GM19238 (cell line): ENCODE data around the gene FXR2.

Experiments used
- DNase-seq: peaks from one replicate; pipeline ENCODE4 v3.0.0; 2011; ENCODE audit warnings: low spot score; ENCODE audit not compliant: insufficient read length

Gene FXR2

DNA sequence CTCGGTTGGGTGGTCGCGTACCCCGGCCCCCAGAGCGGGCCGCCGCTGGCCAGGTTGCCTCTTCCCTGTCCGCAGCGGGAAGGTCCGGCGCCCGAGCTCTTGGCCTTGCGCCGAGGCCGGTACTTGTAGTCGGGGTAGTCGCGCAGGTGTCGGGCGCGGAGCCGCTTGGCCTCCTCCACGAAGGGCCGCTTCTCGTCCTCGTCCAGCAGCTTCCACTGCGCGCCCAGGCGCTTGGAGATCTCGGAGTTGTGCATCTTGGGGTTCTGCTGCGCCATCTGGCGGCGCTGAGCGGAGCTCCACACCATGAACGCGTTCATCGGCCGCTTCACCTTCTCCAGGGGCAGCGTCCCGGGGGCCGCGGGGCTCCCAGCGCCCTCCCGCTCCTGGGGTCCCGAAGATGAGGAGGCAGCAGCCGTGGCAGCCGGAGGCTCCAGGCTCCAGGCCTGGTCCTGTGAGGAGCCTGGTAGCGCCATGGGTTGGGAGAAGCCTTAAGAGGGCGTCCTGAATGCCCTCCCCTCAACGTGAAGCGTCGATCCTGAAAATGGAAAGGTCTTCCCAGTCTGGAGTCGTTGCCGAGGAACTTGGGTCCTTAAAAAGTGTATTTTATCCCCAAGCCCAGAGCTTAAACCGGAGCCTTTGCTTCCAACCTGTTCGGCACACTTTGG is 25.4 kb downstream of the FXR2 start:
- peak; percentile 72 for DNase-seq

DNA sequence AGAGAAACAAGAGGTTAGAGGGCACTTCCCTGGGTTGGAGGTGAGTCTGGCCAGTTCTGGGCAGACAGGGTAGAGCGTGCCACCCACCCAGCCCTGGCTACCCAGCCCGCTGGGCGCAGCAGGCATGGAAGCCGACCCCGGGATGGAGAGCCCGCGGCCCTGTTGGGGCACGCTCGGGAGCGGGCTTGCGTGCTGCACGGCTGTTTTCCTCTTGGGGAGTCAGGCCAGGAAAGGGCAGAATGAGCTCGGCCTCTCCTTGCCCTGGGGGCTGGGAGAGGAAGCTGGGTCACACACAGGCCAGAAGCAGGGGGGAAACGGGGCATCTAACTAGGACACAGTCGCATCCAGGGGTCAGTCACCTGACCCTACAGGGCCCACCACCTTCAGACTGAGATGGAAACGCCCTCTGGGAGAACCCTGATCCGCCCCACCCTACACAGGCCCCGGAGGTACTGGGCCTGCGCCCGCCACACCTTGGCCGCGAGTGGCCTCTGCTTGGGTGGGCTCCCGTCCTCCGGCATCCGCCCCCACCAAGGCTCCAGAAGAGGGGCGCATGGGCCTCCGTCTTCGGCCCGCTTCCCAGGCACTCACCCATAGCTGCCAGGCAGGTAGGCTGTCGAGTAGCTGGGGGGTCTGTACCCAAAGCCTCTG is 26.0 kb downstream of the FXR2 start:
- DNase-seq = no peak

DNA sequence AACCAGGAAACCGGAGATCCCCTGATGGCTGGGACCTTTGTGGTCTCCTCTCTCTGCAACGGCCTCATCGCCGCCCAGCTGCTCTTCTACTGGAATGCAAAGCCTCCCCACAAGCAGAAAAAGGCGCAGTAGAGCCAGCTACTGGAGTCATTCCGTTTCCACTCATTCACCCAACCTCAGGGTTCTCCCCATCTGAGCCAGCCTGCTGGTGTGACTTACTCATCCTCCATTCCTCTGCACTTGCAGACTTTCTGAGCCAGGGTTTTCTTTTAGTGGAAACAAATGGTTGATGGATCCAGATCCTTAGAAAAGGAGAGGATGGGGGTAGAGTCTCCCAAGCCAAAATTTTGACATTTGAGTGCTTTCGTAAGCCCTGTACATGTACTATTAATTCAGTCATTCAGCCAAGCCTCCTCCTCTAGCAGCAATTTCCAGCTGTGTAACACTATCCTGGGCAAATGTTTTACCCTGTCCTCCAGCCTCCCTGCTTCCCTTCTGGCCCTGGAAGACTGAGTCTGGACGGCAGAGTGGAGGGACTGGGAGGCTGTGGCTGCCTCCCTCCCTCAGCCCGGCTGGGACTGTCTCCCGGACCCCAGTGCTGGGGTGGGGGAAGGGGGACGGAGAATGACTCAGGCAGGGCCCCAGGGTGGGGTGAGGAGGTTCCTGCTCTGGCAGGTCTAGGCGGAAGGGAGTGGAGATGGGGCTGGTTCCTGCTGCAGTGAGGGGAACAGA is 27.1 kb downstream of the FXR2 start:
- no peak for DNase-seq

DNA sequence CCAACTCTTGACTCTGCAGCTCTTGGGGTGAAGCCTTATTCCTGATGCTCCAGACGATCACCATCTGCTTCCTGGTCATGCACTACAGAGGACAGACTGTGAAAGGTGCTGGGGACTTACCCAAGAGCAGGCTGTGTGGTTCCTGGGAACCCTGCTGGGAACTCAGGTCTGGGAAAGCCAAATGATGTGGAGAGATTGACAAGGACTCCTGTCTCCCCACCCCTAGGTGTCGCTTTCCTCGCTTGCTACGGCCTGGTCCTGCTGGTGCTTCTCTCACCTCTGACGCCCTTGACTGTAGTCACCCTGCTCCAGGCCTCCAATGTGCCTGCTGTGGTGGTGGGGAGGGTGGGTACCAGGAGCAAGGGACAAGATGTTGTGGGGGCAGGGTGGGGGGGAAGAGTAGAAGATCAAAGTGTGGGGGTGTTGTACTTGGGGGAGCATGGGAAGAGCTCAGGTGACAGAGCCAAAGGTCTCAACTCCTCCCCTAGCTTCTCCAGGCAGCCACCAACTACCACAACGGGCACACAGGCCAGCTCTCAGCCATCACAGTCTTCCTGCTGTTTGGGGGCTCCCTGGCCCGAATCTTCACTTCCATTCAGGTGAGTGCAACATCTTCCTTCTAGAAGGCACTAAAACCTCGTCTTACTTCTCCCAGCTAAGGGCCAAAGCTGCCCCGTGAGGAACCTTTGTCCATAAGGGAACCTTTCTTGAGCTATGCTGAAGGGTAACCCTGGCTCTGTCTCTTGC is 27.9 kb downstream of the FXR2 start:
- DNase-seq = no peak

DNA sequence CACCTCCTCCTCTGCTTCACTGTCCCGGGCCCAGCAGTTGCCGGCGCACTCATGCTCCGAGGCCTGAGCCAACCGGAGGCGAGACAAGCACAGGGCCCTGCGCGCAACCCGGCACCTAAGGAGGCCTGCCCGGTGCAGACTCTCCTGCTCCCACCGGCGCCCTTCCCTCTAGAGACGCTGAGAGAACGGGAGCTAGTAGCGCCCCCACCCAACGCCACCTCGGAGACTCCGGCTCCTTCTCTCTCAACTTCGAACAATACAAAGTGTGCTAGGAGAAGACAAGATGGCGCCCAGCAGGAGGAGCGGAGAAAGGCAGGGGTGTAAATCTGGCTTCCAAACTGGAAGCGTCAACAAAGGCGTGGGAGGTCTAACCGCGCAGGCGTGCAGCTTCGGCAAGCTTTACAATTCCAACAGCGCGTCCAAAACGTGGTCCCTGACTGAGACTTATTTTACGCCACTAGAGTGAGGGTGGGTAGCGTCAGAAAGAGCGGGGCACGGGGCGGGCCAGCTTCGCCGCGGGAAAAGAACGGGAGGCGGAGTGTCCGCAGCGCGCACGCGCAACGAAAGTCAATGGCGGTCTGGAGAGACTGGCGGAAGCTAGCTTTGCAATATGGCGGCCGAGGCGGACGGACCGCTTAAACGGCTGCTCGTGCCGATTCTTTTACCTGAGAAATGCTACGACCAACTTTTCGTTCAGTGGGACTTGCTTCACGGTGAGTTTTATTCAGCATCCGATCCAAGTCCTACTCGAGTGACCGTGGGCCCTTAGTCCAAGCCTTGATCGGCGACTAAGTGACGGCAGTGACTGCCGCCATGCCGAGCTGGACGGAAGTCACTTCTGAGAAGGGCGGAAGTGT is 31.2 kb downstream of the FXR2 start, which contains the start of gene MPDU1:
Gene MPDU1, plus strand, starts transcription at position 600 of the 857 bp plus-strand sequence. Its CDS starts 11 bp downstream, at position 611.
- peak; percentile 85 for DNase-seq

DNA sequence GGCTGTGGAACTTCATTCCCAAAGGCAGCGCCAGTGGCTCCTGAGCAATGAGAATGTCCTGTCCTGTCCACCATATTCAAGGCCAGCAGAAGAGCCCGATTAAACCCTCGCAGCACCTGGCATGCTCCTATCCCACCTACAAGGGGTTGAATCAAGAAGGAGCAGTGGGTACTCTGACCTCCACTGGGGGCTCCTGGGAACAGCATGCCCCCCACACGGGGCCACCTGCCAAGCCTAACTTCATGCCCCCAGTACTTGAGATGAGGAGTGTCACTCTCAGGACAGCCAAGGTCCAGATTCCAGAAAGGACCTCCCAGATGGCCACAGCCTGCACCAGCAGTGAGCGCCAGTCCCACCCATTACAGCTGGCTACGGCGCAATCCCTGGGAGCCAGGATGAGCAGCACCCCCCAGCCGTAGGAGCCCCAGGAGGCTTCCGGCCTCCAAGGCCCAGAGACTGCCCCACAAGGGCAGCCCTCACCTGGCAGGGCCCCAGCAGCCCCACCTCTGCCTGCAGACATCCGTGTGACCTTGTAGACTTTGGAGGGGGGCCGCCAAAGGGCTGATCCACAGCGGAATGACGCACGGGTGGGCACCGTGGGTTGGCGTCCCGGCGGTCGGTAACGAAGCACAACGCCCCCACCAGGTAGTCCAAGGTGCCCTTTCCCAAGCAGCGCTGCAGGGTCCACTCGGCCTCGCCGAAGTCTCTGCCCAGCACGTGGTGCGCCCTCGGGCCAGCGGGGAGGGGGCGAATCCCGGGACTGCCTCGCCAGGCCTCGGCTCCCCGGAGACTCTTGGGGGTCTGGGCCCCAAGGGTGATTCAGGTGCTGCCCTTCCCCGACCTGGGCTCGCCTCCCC is 32.1 kb downstream of the FXR2 start:
- DNase-seq = no peak

DNA sequence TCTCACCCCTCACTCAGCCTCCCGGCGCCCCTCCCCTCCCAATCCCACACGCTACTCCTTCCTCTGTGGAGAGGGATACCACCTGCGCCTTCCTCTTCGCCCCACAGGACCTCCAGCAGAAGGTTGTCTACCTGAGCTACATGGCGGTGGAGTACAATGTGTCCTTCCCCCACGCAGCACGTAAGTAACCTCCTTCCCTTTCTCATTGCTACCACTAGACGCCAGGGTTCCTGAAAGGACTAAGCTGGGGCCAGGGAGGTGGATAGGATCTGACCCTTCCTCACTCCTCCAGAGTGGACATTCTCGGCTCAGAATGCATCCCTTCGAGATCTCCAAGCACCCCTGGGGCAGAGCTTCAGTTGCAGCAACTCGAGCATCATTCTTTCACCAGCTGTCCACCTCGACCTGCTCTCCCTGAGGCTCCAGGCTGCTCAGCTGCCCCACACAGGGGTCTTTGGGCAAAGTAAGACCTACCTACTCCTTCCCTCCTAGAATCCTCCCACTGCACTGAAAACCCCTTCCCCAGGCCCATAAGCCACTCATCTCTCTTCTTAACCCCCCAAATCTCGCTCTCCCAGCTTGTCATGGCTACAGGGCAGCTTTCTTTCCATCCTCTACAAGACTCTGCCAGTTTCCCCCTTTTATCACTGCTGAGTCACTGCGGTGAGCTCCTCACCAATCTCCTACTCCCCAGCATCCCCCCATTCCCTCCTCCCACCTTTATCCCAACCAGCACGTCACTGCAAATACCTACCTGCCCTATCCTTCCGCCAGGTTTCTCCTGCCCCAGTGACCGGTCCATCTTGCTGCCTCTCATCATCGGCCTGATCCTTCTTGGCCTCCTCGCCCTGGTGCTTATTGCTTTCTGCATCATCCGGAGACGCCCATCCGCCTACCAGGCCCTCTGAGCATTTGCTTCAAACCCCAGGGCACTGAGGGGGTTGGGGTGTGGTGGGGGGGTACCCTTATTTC is 33.8 kb downstream of the FXR2 start:
- no peak for DNase-seq

DNA sequence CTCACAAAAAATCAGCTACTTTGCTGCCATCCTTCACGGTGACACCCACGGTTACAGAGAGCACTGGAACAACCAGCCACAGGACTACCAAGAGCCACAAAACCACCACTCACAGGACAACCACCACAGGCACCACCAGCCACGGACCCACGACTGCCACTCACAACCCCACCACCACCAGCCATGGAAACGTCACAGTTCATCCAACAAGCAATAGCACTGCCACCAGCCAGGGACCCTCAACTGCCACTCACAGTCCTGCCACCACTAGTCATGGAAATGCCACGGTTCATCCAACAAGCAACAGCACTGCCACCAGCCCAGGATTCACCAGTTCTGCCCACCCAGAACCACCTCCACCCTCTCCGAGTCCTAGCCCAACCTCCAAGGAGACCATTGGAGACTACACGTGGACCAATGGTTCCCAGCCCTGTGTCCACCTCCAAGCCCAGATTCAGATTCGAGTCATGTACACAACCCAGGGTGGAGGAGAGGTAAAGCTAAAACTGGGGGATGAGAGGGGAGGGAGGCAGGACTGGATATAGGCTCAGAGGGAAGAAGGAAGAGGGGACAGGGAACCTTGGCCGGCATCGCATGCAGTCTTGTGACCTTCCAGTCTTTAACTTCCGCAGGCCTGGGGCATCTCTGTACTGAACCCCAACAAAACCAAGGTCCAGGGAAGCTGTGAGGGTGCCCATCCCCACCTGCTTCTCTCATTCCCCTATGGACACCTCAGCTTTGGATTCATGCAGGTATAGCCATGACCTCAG is 34.7 kb downstream of the FXR2 start:
- no peak for DNase-seq

DNA sequence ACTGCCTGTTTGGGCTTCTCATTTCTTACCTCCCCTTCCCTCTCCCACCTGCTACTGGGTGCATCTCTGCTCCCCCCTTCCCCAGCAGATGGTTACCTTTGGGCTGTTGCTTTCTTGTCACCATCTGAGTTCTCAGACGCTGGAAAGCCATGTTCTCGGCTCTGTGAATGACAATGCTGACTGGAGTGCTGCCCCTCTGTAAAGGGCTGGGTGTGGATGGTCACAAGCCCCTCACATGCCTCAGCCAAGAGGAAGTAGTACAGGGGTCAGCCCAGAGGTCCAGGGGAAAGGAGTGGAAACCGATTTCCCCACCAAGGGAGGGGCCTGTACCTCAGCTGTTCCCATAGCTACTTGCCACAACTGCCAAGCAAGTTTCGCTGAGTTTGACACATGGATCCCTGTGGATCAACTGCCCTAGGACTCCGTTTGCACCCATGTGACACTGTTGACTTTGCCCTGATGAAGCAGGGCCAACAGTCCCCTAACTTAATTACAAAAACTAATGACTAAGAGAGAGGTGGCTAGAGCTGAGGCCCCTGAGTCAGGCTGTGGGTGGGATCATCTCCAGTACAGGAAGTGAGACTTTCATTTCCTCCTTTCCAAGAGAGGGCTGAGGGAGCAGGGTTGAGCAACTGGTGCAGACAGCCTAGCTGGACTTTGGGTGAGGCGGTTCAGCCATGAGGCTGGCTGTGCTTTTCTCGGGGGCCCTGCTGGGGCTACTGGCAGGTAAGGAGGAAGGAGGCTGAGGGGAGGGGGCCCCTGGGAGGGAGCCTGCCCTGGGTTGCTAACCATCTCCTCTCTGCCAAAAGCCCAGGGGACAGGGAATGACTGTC is 35.5 kb downstream of the FXR2 start, which contains the start of gene CD68:
Gene CD68, plus strand, starts transcription at position 638 of the 833 bp plus-strand sequence. Its CDS starts 40 bp downstream, at position 678.
- DNase-seq = peak; percentile 66

DNA sequence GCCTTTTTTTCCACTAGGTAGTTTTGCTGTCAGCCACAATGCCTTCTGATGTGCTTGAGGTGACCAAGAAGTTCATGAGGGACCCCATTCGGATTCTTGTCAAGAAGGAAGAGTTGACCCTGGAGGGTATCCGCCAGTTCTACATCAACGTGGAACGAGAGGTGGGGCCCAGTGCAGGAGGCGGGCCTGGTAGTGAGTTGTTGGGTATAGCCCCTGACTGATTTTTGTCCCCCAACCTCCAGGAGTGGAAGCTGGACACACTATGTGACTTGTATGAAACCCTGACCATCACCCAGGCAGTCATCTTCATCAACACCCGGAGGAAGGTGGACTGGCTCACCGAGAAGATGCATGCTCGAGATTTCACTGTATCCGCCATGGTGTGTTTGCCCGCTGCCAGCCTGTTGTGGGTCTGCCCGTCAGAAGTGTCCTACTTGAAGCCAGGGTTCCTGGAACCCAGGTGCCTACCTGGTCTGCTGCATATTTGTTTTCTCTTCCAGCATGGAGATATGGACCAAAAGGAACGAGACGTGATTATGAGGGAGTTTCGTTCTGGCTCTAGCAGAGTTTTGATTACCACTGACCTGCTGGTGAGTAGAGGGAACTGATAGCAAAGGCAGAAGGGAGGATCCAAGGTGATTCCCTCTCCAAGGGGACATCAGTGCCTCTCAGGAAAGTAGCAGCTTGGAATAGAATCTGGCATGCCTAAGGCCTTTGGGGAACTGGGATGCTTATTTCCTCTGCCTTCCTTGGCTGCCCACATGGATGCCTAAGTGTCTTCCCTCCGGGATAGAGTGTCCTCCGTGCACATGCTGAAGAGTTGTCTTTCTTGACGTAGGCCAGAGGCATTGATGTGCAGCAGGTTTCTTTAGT is 37.1 kb downstream of the FXR2 start:
- DNase-seq = no peak

DNA sequence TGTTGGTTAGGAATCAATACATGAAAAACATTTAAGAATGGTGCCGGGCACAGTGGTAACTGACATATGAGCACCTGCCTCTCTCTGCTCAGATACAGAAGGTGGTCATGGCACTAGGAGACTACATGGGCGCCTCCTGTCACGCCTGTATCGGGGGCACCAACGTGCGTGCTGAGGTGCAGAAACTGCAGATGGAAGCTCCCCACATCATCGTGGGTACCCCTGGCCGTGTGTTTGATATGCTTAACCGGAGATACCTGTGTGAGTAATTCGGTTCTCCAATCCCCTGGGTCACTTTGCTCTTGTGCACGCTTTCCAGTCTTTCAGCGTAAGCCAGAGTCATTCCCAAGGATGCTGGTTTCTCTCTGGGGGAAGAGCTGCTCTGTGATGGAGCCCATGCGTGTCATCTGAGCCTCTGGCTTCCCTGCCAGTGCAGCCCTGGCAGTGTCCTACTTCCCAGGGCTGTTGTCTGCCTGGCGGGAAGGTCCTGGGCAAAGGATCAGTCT is 38.2 kb downstream of the FXR2 start:
- no peak for DNase-seq

DNA sequence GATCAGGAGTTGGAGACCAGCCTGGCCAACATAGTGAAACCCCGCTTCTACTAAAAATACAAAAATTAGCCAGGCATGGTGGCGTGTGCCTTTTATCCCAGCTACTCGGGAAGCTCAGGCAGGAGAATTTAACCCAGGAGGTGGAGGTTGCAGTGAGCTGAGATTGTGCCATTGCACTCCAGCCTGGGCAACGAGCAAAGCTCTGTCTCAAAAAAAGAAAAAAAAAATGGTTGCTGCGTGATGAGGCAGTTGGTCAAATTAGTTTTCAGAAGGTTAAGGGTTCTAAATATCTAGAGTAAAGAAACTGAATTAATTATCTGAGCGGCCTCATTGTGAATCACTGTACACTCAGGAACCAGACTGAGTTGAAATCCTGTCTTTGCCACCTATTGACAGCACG is 38.7 kb downstream of the FXR2 start:
- DNase-seq = no peak

DNA sequence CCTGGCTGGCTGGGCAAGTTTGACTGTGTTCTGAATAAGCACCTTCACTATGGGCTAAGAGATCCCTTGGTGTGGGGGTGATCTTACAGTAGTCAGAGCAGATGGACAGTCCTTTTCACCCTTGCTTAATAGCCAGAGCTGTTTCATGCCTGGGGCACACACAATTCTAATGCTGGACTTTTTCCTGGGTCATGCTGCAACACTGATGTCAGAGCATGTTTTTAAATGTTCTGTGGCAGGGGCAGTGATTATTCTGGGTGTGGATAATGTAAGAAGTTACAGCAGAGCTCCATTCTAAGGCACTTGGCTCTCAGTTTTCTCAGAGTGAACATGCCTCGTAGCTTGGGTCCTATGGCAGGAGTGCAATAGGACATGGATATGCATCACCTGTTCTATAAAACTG is 39.2 kb downstream of the FXR2 start:
- no peak for DNase-seq

DNA sequence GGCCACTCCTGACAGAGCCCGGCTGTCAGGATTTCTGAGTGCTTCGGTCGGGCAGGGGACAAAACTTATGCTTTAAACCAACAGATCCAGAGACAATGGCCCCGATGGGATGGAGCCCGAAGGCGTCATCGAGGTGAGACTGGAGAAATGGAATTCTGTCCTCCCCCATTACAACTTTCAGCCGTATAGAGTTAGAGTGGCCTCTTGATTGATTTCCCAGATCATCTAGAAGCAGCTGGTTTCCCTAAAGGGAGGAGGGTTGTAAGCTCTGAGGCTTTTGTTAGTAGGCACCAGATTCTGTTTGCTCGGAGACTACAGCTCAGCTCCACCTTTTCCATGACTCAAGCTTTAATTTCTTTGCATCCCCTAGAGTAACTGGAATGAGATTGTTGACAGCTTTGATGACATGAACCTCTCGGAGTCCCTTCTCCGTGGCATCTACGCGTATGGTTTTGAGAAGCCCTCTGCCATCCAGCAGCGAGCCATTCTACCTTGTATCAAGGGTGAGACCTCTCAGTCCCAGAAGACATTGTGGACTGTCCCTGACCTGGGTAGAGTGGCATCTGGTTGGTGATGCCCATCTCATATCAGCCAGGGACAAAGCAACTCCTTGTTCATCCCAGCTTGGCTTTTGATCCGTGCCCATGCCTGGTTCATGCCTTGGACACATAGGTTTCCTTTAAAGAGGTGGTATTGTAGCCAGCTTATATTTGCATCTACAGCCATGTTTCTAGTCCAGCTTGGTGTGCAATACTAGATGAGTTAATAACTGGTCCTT is 40.3 kb downstream of the FXR2 start:
- DNase-seq = no peak
